ENCODE data around the gene PLCB4.
"Not testable (repeated sequence)": the region's sequence is repeated elsewhere in the genome, so short reads cannot be mapped to it uniquely, and the experiment has no call there.

The PLCB4 gene

DNA sequence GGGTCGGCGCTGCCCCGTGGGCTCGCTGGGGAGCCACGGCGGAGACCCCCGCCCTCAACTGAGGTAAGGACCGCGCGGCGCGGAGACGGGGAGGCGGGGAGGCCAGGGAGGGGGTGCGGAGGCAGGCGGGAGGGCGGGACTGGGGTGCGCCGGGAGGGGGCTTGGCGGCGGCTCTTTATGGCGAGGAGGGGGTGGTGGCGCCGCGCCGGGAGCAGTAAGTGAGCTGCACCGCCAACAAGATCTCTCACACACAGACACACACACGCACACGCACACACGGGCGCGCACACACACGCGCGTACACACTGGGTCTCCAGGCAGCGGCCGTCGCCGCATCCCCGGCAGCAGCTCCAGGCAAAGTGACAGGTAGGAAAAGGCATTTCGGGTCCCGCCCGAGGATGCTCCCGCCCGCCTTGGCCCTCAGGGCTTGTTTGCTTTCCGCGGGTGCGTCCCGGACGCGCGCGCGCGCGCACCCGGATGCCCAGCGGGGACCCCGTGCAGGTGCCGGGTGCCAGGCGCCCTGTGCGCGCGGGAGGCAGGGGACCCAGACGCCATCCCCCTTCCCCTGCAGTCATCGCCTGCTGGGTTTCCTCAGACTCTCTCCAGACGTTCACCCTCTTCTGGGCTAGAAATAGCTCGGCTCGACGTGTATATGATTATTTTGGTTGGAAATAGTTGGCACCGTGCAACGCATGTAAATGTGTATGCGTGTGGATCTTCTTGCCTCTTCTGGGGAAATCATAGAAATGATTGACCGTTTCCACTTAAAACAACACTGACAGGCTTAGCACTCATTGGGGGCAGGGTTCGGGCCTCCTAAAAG is at the start of gene PLCB4:
PLCB4 (plus strand) TSS at position 247 of the 823 bp plus-strand sequence. CDS start 238,728 bp downstream, outside the sequence.
- no peak for DNase-seq (ENCODE audit: low read depth in 2 of 2)

DNA sequence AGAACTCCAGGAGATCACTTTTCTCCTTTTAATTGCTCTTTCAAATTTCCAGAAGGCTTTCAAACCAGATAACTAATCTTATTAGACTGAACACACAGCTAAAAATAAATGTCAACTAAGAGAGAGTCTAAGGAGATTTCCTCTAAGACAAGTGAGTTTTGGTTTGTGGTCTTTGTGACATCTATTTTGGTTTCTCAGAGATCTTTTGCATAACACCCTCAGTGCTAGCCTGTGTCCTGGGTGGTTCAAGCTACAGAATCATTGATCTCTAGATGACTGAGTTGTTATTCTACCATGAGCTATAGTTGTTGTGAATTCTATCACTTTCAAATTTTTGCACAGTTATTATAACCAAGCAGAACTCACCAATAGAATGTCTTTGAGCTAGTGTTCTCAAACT is 49.1 kb upstream of the PLCB4 start:
- DNase-seq (ENCODE audit: low read depth in 2 of 2) = no peak

DNA sequence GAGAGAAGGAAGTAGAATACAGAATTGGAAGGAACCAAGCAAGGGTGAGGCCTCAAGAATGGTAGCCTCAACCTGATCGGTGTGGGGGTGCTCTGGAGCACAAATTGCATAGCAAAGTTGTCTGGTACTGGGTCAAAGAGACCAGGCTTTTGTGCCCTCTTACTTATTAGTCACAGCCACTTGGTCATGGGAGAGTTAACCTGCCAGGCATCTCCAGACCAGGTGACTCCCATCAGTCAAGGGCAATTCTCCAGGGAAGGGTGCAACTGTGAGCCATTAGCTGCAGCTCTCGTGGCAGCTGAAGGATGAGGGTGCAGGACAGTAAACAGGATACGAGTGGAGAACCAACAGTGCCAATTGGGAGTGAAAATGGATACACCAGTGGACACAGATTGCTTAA is 47.7 kb upstream of the PLCB4 start:
- DNase-seq (ENCODE audit: low read depth in 2 of 2) = no peak

GRCh38 chr20:9021699-9022098 is 47.2 kb upstream of the PLCB4 start:
- no peak for DNase-seq (ENCODE audit: low read depth in 2 of 2)

GRCh38 chr20:9022376-9022775 is 46.5 kb upstream of the PLCB4 start:
- DNase-seq (ENCODE audit: low read depth in 2 of 2) = no peak

DNA sequence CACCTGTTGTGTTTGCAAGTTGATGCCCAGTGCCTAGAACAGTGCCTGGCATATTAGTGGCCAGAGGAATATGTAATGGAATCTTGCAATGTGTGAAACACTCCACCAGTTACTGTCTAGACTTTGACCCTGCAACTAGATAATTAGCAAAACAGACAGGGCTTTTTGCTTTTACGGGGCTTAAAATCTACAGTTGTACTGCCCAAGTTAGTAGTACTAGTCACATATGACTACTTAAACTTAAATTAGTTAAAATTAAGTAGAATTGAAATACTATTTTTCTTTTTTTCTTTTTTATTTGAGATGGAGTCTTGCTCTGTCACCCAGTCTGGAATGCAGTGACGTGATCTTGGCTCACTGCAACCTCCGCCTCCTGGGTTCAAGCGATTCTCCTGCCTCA is 44.3 kb upstream of the PLCB4 start:
- no peak for DNase-seq (ENCODE audit: low read depth in 2 of 2)

GRCh38 chr20:9025011-9025410 is 43.9 kb upstream of the PLCB4 start:
- no peak for DNase-seq (ENCODE audit: low read depth in 2 of 2)

DNA sequence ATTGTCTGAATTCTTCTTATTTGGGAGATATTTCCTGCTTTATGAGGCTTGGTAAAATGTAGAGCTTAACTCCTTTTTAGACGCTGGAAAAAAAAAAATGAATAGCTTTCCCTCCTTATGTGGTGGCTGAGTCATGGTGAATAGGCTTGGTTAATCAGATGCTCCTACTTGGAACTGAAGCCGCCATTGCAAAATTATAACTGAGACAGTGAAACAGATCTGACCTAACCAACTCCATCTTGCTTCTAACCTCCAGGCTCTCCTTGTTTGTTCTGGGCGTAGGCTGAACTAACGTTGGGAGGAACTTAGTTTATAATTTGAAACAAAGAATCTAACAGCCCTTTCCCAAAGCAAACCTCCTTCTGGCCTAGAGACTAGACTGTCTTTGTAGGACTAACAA is 43.2 kb upstream of the PLCB4 start:
- no peak for DNase-seq (ENCODE audit: low read depth in 2 of 2)

- no peak for DNase-seq (ENCODE audit: low read depth in 2 of 2)
These were observed 41.3 kb upstream of the PLCB4 start for GRCh38 chr20:9027626-9028025.

DNA sequence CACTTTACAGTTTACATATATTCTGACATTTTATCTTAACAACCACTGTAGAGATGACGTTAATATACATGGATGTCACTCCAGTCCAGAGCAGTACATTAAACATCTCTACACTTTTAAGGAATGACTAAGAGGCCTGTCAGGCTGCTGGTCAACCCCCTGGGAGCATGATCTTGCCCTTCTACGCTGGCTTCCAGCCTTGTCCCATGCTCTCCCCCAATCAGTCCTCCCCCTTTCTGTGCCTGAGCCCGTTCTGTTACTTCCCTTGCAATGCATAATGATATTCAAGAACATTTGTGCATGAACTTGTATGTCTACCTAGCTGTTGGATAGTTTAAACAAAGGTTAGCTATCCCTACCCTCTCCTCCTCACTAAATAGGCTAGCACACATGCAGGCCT is 40.5 kb upstream of the PLCB4 start:
- DNase-seq (ENCODE audit: low read depth in 2 of 2) = no peak

- DNase-seq (ENCODE audit: low read depth in 2 of 2) = no peak
These were observed 36.9 kb upstream of the PLCB4 start for GRCh38 chr20:9031991-9032390.

GRCh38 chr20:9032758-9033157 is 36.1 kb upstream of the PLCB4 start:
- no peak for DNase-seq (ENCODE audit: low read depth in 2 of 2)

DNA sequence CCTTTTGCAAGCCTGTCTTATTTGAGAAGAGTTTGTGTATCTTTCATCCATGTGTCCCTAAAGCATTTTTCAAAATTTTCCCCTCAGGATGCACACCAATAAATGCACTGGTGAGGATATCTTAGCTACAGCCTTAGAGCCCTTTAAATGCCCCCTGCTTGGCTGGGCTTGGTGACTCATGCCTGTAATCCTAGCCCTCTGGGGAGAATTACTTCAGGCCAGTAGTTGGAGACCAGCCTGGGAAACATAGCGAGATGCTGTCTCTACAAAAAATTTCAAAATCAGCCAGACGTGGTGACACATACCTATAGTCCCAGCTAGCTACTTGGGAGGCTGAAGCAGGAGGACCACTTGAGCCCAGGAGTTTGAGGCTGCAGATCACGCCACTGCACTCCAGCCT is 33.8 kb upstream of the PLCB4 start:
- no peak for DNase-seq (ENCODE audit: low read depth in 2 of 2)

GRCh38 chr20:9036593-9036992 is 32.3 kb upstream of the PLCB4 start:
- no peak for DNase-seq (ENCODE audit: low read depth in 2 of 2)

GRCh38 chr20:9038791-9039535 is 29.9 kb upstream of the PLCB4 start:
- DNase-seq (ENCODE audit: low read depth in 2 of 2) = no peak

GRCh38 chr20:9040863-9041524 is 27.9 kb upstream of the PLCB4 start:
- DNase-seq (ENCODE audit: low read depth in 2 of 2) = no peak

GRCh38 chr20:9043364-9043763 is 25.5 kb upstream of the PLCB4 start:
- no peak for DNase-seq (ENCODE audit: low read depth in 2 of 2)

- not testable (repeated sequence) for DNase-seq (ENCODE audit: low read depth in 2 of 2)
These were observed 21.0 kb upstream of the PLCB4 start for GRCh38 chr20:9047928-9048327.

- no peak for DNase-seq (ENCODE audit: low read depth in 2 of 2)
These were observed 17.4 kb upstream of the PLCB4 start for GRCh38 chr20:9051508-9051907.

- DNase-seq (ENCODE audit: low read depth in 2 of 2) = no peak
These were observed 16.8 kb upstream of the PLCB4 start for GRCh38 chr20:9052136-9052535.

GRCh38 chr20:9053108-9053507 is 15.8 kb upstream of the PLCB4 start:
- DNase-seq (ENCODE audit: low read depth in 2 of 2) = no peak

DNA sequence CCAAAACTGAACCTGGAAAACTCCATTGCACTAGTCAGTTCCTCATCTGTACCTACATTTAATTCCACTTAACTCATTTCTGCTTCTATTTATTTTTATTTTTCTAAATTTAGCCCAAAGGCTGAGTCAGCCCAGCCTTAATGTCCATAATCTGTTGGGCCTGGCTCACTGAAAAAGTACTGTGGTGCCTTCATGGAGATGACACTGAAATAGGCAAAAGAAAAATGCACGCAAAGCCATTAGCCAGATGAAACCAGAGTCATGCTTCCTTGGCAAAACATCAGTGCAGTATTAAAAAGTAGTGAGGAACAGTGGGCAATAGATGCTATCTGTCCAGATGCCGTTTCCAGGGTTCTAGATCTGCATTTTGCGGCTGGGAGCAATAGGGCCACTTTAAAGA is 14.7 kb upstream of the PLCB4 start:
- DNase-seq (ENCODE audit: low read depth in 2 of 2) = no peak

- DNase-seq (ENCODE audit: low read depth in 2 of 2) = no peak
These were observed 9.0 kb upstream of the PLCB4 start for GRCh38 chr20:9059931-9060330.

All from stimulated activated CD4-positive, alpha-beta T cell treated with anti-CD3 and anti-CD28 coated beads, Interleukin-12 subunit alpha, Interleukin-12 subunit beta, amount 100 ng/mL, for 24 hours (primary cell).